SU-DHL-6 (cell line): ENCODE results near the gene ZFP1.

ENCODE experiments used
- H2AFZ ChIP-seq: fragments of 200-600 bp; sonication (generic); 2 replicates; pipeline ENCODE4 v1.6.1; 2014; ENCODE audit warnings: low read depth, mild to moderate bottlenecking, moderate library complexity, mixed read lengths, antibody characterized with exemption, low read length; ENCODE audit not compliant: severe bottlenecking
- H3F3A ChIP-seq: fragments of 200-600 bp; shearing (Covaris generic); 2 replicates; pipeline ENCODE4 v1.6.0; 2016; ENCODE audit warnings: antibody characterized with exemption, mild to moderate bottlenecking; ENCODE audit not compliant: insufficient read depth
- H3K27ac ChIP-seq: fragments of 200-600 bp; sonication (generic); 2 replicates; pipeline ENCODE4 v1.5.1; 2016; ENCODE audit warnings: low read depth, mild to moderate bottlenecking, low read length, moderate library complexity, mixed read lengths
- H3K27me3 ChIP-seq: fragments of 200-600 bp; sonication (generic), shearing (Covaris generic); 2 replicates; pipeline ENCODE4 v1.6.0; 2014; ENCODE audit warnings: mild to moderate bottlenecking, low read length
- H3K36me3 ChIP-seq: fragments of 200-600 bp; sonication (generic); 2 replicates; pipeline ENCODE4 v1.6.1; 2014; ENCODE audit warnings: mild to moderate bottlenecking, low read length, mixed read lengths
- H3K4me2 ChIP-seq: fragments of 300-600, 200-600 bp; shearing (Covaris generic), sonication (generic); 2 replicates; pipeline ENCODE4 v1.6.0; 2014; ENCODE audit warnings: low read length, low read depth, mild to moderate bottlenecking; ENCODE audit not compliant: poor library complexity, severe bottlenecking
- H3K4me3 ChIP-seq: fragments of 200-600 bp; sonication (generic); 2 replicates; pipeline ENCODE4 v1.5.1; 2014; ENCODE audit warnings: antibody characterized with exemption, low read length, mild to moderate bottlenecking, mixed read lengths; ENCODE audit not compliant: insufficient read depth, poor library complexity, severe bottlenecking
- H3K79me2 ChIP-seq: fragments of 200-600 bp; sonication (generic); 2 replicates; pipeline ENCODE4 v1.6.1; 2014; ENCODE audit warnings: mild to moderate bottlenecking, low read length, moderate library complexity; ENCODE audit not compliant: insufficient read depth
- H3K9ac ChIP-seq: fragments of 200-600 bp; sonication (generic); 2 replicates; pipeline ENCODE4 v1.7.0; 2014; ENCODE audit warnings: mild to moderate bottlenecking, low read length
- H3K9me2 ChIP-seq: fragments of 200-600 bp; sonication (generic); replicated peaks from 2 replicates; pipeline ENCODE4 v1.6.1; 2014; ENCODE audit warnings: low read length; ENCODE audit not compliant: insufficient read depth
- H3K9me3 ChIP-seq: fragments of 200-600 bp; sonication (generic); 2 replicates; pipeline ENCODE4 v1.6.1; 2014; ENCODE audit warnings: low read length, mixed read lengths; ENCODE audit not compliant: insufficient read depth
- H4K20me1 ChIP-seq: fragments of 200-600 bp; sonication (generic); 2 replicates; pipeline ENCODE4 v1.6.1; 2014; ENCODE audit warnings: low read depth, mild to moderate bottlenecking, antibody characterized with exemption, low read length, moderate library complexity, mixed read lengths
- CTCF ChIP-seq: fragments of 200-600 bp; sonication (generic); IDR thresholded peaks from one replicate; pipeline ENCODE4 v1.5.1; 2017; ENCODE audit warnings: antibody characterized with exemption, mild to moderate bottlenecking, low read length, moderate library complexity; ENCODE audit not compliant: insufficient read depth, poor library complexity, severe bottlenecking
- EZH2phosphoT487 ChIP-seq: fragments of 200-600 bp; sonication (generic), shearing (Covaris generic); conservative IDR thresholded peaks from 2 replicates; pipeline ENCODE4 v1.6.1; 2018; ENCODE audit warnings: mild to moderate bottlenecking, antibody characterized with exemption, low read length, moderate library complexity, mixed read lengths

ZFP1 gene

GRCh38 chr16:75100603-75100990 lies 47.7 kb upstream of the ZFP1 start:
- Histone ChIP-seq H3K36me3 (no peaks in the 10 kb centered on the region), H3K79me2 (no peaks in the 10 kb centered on the region), H3K4me2 (no peak overlapping the region), H3K27me3 (no peaks in the 10 kb centered on the region), H3K27ac (no peak overlapping the region), H4K20me1 (no peaks in the 10 kb centered on the region), H3K9me2 (no peaks in the 10 kb centered on the region), H2AFZ (no peak overlapping the region), H3F3A (no peaks in the 10 kb centered on the region), H3K4me3 (no peak overlapping the region), H3K9me3 (no peaks in the 10 kb centered on the region), H3K9ac (no peak overlapping the region)
- no peak for TF ChIP-seq CTCF
- no peak for TF ChIP-seq EZH2phosphoT487

DNA sequence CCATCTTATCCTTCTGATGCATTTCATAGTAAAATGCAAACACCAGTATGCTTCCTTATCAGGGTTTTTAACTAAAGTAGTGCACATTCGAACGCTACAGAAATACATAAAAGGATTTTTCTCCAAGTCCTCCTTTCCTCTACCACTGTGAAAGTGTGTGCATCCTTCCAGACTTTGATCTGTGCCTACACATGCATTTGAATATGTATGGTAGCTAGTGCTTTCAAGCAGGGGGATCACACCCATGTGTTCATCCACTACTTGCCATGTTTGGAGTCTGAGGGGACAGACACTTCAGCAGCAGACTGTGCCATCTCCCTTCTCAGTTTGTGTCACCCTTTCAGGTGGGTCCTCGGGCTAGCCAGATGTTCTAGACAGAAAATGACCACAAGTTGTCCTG lies 46.7 kb upstream of the ZFP1 start:
- H3K4me2 ChIP-seq = no peak overlapping the region
- no peak overlapping the region for H3K27ac ChIP-seq
- no peak overlapping the region for H2AFZ ChIP-seq
- H3K79me2 ChIP-seq = no peaks in the 10 kb centered on the region
- no peak overlapping the region for H3K4me3 ChIP-seq
- no peaks in the 10 kb centered on the region for H3K9me3 ChIP-seq
- no peaks in the 10 kb centered on the region for H4K20me1 ChIP-seq
- H3K9ac ChIP-seq = no peak overlapping the region
- no peaks in the 10 kb centered on the region for H3F3A ChIP-seq
- no peak for TF ChIP-seq EZH2phosphoT487
- no peak for TF ChIP-seq CTCF
- H3K9me2 ChIP-seq = no peaks in the 10 kb centered on the region
- H3K27me3 ChIP-seq = no peaks in the 10 kb centered on the region
- no peaks in the 10 kb centered on the region for H3K36me3 ChIP-seq

DNA sequence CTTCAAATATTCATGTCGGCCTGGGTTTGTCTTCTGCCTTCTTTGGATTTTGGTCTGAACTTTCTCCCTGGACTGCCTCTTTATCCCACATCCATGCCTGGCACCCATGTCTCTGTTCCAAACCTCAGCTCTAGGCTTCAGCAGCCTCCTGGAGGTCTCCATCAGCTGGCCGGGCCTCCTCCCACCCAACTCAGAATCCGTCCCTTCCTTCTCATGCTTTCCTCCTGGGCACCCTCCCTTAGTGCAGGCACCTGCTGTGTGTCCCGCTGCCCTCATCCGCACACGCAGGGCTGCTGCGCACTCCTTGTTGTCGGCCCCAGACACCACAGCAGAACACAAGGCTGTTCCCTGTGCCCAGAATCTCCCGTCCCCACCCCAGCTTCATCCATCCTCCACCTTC lies 45.7 kb upstream of the ZFP1 start:
- Histone ChIP-seq H2AFZ (no peak overlapping the region), H3K4me2 (no peak overlapping the region), H3K9me3 (no peaks in the 10 kb centered on the region), H3K27ac (no peak overlapping the region), H3K9ac (no peak overlapping the region), H3K4me3 (no peak overlapping the region), H4K20me1 (no peaks in the 10 kb centered on the region), H3F3A (no peaks in the 10 kb centered on the region), H3K27me3 (no peaks in the 10 kb centered on the region), H3K9me2 (no peaks in the 10 kb centered on the region), H3K36me3 (no peaks in the 10 kb centered on the region), H3K79me2 (no peaks in the 10 kb centered on the region)
- TF ChIP-seq EZH2phosphoT487 = no peak
- no peak for TF ChIP-seq CTCF

DNA sequence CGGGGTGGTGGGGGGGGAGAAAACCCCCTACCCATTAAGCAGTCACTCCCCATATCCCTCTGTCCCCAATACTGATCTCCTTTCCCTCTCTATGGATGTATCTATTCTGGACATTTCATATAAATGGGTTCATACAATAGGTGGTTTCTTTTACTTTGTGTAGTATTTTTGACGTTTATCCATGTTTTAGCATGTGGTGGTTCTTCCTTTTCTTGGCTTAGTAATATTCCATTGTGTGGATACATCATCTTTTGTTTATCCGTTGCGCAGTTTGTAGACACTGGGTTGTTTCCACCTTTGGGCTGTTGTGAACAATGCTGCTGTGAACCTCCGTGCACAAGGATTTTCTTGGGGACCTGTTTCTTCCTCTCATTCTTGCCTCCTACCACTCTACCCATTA lies 44.3 kb upstream of the ZFP1 start:
- Histone ChIP-seq H3K9me2 (no peaks in the 10 kb centered on the region), H3K4me3 (no peak overlapping the region), H3F3A (peaks cover 11% of the 10 kb centered on the region), H3K27ac (no peak overlapping the region), H3K36me3 (no peaks in the 10 kb centered on the region), H3K9ac (no peak overlapping the region), H3K79me2 (no peaks in the 10 kb centered on the region), H3K27me3 (no peaks in the 10 kb centered on the region), H2AFZ (no peak overlapping the region), H4K20me1 (no peaks in the 10 kb centered on the region), H3K9me3 (no peaks in the 10 kb centered on the region), H3K4me2 (no peak overlapping the region)
- no peak for TF ChIP-seq CTCF
- no peak for TF ChIP-seq EZH2phosphoT487
